NB4 (cell line): ENCODE results near the gene CCDC127.
"Not testable (repeated sequence)": the region's sequence is repeated elsewhere in the genome, so short reads cannot be mapped to it uniquely, and the experiment has no call there.

Experiments used
- DNase-seq: peaks from one replicate; pipeline ENCODE4 v3.0.0; 2010; ENCODE audit warnings: low read depth
- H3K4me3 ChIP-seq: one replicate; pipeline ENCODE4 v1.5.1; 2011; ENCODE audit warnings: mild to moderate bottlenecking, low read depth, low read length, moderate library complexity
- CTCF ChIP-seq: IDR thresholded peaks from one replicate; pipeline ENCODE4 v1.5.1; 2012; ENCODE audit warnings: low read depth, low read length
- MAX ChIP-seq: IDR thresholded peaks from 2 replicates; pipeline ENCODE4 v1.6.1; 2011; ENCODE audit warnings: low read depth, low read length
- MYC ChIP-seq: IDR thresholded peaks from 2 replicates; pipeline ENCODE4 v1.6.1; 2011; ENCODE audit warnings: low read depth, low read length
- POLR2A ChIP-seq: IDR thresholded peaks from 2 replicates; pipeline ENCODE4 v1.6.1; 2011; ENCODE audit warnings: mild to moderate bottlenecking; ENCODE audit not compliant: insufficient read length; ENCODE audit errors: extremely low read depth

The CCDC127 gene

GRCh38 chr5:252546-252945 is 34.6 kb upstream of the CCDC127 start:
- DNase-seq = no peak
- TF ChIP-seq MAX (no peak), POLR2A (no peak), CTCF (no peak), MYC (no peak)
- H3K4me3 ChIP-seq = no peak overlapping the region

GRCh38 chr5:251975-252374 is 34.0 kb upstream of the CCDC127 start:
- not testable (repeated sequence) for DNase-seq, H3K4me3 ChIP-seq

GRCh38 chr5:251538-251937 is 33.6 kb upstream of the CCDC127 start:
- not testable (repeated sequence) for DNase-seq, H3K4me3 ChIP-seq

GRCh38 chr5:251016-251415 is 33.1 kb upstream of the CCDC127 start:
- not testable (repeated sequence) for DNase-seq, H3K4me3 ChIP-seq

- DNase-seq, H3K4me3 ChIP-seq: not testable (repeated sequence)
Observed at GRCh38 chr5:250396-250795, 32.4 kb upstream of the CCDC127 start.

GRCh38 chr5:245717-246116 is 27.8 kb upstream of the CCDC127 start:
- not testable (repeated sequence) for DNase-seq, H3K4me3 ChIP-seq

- not testable (repeated sequence) for H3K4me3 ChIP-seq, DNase-seq
Observed at GRCh38 chr5:243683-244367, 25.9 kb upstream of the CCDC127 start.

- not testable (repeated sequence) for DNase-seq, H3K4me3 ChIP-seq
Observed at GRCh38 chr5:241045-241669, 23.2 kb upstream of the CCDC127 start.

GRCh38 chr5:240550-240949 is 22.6 kb upstream of the CCDC127 start:
- H3K4me3 ChIP-seq, DNase-seq: not testable (repeated sequence)

- H3K4me3 ChIP-seq, DNase-seq: not testable (repeated sequence)
Observed at GRCh38 chr5:237931-238330, 20.0 kb upstream of the CCDC127 start.

- not testable (repeated sequence) for DNase-seq, H3K4me3 ChIP-seq
Observed at GRCh38 chr5:235527-235926, 17.6 kb upstream of the CCDC127 start.

GRCh38 chr5:234450-234849 is 16.5 kb upstream of the CCDC127 start:
- TF ChIP-seq POLR2A (no peak), CTCF (no peak), MYC (no peak), MAX (no peak)
- DNase-seq = no peak
- H3K4me3 ChIP-seq = no peak overlapping the region

- not testable (repeated sequence) for DNase-seq, H3K4me3 ChIP-seq
Observed at GRCh38 chr5:233426-233825, 15.5 kb upstream of the CCDC127 start.
